ENCODE results near the gene OR8B3. TPM values are rescaled to one million over a fixed set of nuclear protein-coding genes. Genes with fewer than 3 reads are reported as not detected.

The OR8B3 gene
- total and polyA plus RNA-seq, 5 experiments from 2014 or later = not detected

Other genes starting within 250 kb of the OR8B3 start
- not detected for gene OR10D3, start 215.7 kb downstream of the OR8B3 start, total RNA-seq
- gene OR10D3, start 215.7 kb downstream of the OR8B3 start, polyA plus RNA-seq = not detected
- gene OR8G1, start 157.9 kb downstream of the OR8B3 start, total RNA-seq = not detected
- not detected for gene OR8G1, start 157.9 kb downstream of the OR8B3 start, polyA plus RNA-seq
- not detected for gene OR8G5, start 142.6 kb downstream of the OR8B3 start, total RNA-seq
- not detected for gene OR8G5, start 142.6 kb downstream of the OR8B3 start, polyA plus RNA-seq
- gene OR8D1, start 85.1 kb downstream of the OR8B3 start, total RNA-seq = not detected
- gene OR8D1, start 85.1 kb downstream of the OR8B3 start, polyA plus RNA-seq = not detected
- not detected for gene OR8D2, start 78.8 kb downstream of the OR8B3 start, total RNA-seq
- not detected for gene OR8D2, start 78.8 kb downstream of the OR8B3 start, polyA plus RNA-seq
- not detected for gene OR8B2, start 14.5 kb downstream of the OR8B3 start, total RNA-seq
- gene OR8B2, start 14.5 kb downstream of the OR8B3 start, polyA plus RNA-seq = not detected
- not detected for gene OR8B4, start 25.8 kb upstream of the OR8B3 start, total RNA-seq
- not detected for gene OR8B4, start 25.8 kb upstream of the OR8B3 start, polyA plus RNA-seq
- not detected for gene OR8B8, start 46.7 kb upstream of the OR8B3 start, total RNA-seq
- gene OR8B8, start 46.7 kb upstream of the OR8B3 start, polyA plus RNA-seq = not detected
- gene OR8B12, start 144.6 kb upstream of the OR8B3 start, total RNA-seq = not detected
- gene OR8B12, start 144.6 kb upstream of the OR8B3 start, polyA plus RNA-seq = not detected
- not detected for gene OR8A1, start 171.0 kb upstream of the OR8B3 start, total RNA-seq
- gene OR8A1, start 171.0 kb upstream of the OR8B3 start, polyA plus RNA-seq = not detected
- not detected for gene PANX3, start 212.4 kb upstream of the OR8B3 start, total RNA-seq
- gene PANX3, start 212.4 kb upstream of the OR8B3 start, polyA plus RNA-seq = not detected
- gene TBRG1, start 223.8 kb upstream of the OR8B3 start, total RNA-seq = 10 to 100 TPM; 73.8 to 76.6 TPM
- 10 to 100 TPM; 34.9 to 37.7 (median 35.8) TPM for gene TBRG1, start 223.8 kb upstream of the OR8B3 start, polyA plus RNA-seq

All from naive thymus-derived CD8-positive, alpha-beta T cell (primary cell).